NCI-H2227 (cell line): ENCODE measurements around the gene SERPINA5.
"Not testable (repeated sequence)": the region's sequence is repeated elsewhere in the genome, so short reads cannot be mapped to it uniquely, and the experiment has no call there.

Experiments used
- DNase-seq: peaks from one replicate; lab custom pipeline; 2025; ENCODE audit not compliant: unreplicated experiment; lab: John Stamatoyannopoulos, UW

SERPINA5 gene

GRCh38 chr14:94598816-94599655 is 17.8 kb downstream of the SERPINA5 start:
- no peak for DNase-seq

DNA sequence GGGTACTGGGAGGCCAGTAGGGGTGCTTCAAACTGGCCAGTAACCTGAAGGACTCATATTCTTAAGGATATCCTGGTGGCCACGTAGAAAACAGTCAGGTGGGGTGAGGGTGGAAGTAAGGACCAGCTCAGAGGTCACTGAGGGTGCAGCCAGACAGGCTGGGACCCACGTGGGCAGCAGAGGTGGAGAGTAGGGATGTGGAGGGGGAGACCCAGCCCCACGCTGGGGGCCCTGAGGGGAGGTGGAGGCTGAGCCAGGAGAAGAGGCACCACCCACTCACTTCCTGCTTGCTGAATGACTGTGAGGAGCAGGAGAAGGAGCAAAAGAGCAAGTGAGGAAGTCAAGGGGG is 18.4 kb downstream of the SERPINA5 start:
- no peak for DNase-seq

GRCh38 chr14:94600148-94600545 is 18.9 kb downstream of the SERPINA5 start:
- no peak for DNase-seq

DNA sequence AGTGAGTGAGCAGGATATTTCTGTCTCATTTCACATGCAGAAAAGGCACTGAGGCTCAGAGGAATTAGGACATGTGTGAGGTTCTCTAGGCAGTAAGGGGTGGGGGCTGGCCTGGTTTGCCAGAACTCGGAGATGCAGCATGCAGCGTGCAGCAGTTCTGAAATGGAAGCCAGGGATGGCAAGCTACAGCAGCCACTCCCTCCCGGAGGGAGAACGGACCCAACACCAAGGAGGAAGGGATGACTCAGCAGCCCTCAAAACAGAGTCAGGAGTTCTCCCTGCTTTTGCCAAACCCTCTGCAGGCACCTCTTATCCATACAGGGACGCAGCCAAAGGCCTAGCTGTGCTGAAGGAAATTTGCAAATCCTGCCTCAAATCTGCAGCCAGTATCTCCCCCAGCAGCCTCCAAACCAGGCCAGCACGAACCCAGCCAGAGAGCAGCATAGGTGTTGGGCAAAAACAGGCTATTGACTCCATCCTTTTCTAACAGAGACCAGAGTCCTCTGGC is 20.7 kb downstream of the SERPINA5 start:
- no peak for DNase-seq

- DNase-seq = no peak
Observed at GRCh38 chr14:94602722-94603121, 21.5 kb downstream of the SERPINA5 start.

DNA sequence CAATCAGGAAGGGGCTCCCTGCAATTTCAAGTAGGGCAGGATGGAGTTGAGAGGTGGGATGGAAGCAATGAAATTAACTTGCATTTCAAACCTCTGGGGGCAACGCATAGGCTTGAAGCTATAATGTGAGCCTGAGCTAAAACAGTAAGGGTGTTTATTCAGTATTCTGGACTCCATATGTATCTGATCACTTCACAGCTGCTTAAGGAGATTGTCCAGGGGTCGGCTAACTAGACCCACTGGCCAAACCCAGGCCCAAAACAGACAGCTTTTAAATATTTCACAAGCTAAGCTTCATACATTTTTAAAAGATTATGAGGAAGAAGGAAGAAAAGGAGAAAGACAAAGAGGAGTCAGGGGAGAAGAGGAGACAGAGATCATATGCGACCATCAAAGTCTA is 24.1 kb downstream of the SERPINA5 start:
- DNase-seq = no peak

- not testable (repeated sequence) for DNase-seq
Observed at GRCh38 chr14:94608966-94609365, 27.7 kb downstream of the SERPINA5 start.

DNA sequence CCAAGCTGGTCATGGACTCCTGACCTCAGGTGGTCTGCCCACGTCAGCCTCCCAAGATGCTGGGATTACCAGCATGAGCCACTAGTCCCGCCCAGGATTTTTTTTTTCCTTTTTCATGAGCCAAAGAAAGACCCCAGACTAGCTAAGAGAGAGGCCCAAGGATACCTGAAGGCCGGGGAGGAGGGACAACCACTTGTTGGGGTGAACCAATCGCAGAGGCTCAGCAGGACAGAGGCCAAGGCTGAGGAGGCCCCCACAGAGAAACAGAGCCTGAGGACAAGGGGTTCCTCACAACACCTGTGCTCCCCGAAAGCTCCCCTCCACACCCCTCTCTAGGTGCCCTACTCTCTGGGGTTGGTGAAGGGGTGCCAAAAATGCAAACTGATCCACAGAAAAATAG is 30.0 kb downstream of the SERPINA5 start:
- no peak for DNase-seq

DNA sequence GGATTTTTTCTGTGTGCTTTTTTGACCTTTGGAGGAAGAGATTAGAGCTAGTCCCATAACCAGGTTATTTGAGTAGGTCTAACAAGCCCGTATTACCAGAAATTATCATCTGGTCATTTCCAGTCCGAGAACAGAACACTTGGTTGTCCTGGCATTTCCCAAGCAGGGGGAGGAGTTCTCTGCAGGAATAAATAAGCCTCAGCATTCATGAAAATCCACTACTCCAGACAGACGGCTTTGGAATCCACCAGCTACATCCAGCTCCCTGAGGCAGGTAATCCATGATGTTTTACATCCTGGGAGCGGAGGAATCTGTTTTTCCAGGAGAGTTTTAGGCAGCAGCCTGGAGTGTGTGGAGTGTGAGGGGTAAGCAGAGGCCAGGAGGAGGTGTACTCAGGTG is 30.9 kb downstream of the SERPINA5 start, which contains the start of gene SERPINA3:
SERPINA3 (plus strand) TSS at position 218 of the 400 bp plus-strand sequence. CDS start 2,051 bp downstream, outside the sequence.
- no peak for DNase-seq

DNA sequence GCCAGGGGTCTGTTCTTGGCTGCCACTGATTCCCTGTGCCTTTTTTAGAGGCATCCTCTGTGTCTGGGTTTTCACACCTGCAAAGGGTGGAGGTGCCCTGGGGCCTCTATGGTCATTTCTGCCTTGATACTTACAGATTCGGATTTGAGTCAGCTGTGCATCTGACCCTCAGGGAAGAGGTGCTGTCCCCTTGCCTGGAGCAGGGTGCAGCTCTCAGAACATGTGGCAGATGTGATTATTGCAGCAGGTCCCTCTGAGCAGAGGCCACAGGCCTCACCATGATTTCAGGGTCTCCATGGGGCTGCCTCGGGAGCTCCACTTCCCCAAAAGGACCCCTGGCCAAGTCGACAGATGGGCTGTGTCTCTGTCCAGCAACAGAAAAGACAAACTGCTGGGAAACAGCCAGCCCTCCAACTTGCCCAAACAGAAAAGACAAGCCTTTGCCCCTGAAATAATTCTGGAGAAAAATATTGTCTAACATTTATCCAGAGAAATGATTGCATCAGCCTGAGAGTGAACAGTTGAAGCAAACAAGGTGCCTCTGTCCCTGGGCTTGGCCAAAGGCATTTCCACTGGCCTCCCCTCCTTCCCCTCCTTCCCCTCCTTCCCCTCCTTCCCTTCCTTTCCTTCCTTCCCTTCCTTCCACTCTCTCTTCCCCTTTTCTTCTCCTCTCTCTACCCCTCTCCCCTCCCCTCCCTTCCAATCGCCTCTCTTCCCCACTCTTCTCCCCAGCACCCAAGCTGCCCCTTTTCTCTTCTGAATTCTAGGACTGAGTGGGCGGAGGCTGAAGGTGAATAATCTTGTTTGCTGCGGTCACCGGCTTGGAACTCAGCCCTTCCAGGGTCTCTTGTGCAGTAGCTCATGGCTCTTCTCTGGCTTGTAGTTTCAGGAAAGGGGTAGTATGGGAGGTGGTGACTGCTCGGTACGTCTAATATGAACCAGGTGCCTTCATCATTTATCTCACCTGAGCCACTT is 31.6 kb downstream of the SERPINA5 start:
- DNase-seq = no peak

GRCh38 chr14:94613720-94614644 is 32.8 kb downstream of the SERPINA5 start:
- no peak for DNase-seq

- no peak for DNase-seq
Observed at GRCh38 chr14:94614802-94615201, 33.6 kb downstream of the SERPINA5 start.

GRCh38 chr14:94615254-94615653 is 34.0 kb downstream of the SERPINA5 start:
- DNase-seq = no peak

DNA sequence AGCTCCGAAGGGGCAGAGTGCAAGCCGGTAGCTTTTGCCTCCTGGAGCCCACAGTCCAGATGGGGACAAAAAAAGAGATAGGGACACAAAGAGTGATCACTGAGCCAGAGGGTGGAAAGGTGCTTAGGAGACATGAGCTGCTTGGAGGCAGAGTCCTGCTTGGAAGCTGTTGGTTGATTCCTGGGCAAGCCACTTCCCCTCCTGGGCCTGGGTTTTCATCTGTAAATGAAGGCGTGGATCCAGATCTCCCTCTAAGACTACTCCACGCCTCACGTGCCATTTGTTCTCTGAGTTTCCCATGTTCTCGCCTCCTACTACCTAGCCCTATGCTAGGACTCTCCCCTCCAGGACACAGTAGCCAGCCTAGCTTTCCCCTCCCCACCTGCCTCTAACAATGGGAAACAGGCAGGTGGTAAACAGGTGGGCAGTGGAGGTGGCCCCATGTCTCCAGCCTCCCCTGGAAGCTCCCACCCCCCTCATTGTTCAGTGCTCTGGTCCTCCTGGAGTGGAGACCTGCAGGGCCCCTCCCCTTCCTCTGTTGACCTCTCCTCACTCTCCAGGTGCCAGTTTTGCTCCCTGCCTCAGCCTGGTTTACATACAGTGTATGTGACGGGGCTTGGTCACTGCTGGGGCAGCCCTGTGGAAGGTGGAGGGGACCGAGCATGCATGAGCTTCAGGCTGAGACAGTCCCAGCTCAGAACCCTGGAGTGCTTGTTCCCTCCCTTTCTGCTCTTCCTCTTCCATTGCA is 34.8 kb downstream of the SERPINA5 start:
- no peak for DNase-seq

DNA sequence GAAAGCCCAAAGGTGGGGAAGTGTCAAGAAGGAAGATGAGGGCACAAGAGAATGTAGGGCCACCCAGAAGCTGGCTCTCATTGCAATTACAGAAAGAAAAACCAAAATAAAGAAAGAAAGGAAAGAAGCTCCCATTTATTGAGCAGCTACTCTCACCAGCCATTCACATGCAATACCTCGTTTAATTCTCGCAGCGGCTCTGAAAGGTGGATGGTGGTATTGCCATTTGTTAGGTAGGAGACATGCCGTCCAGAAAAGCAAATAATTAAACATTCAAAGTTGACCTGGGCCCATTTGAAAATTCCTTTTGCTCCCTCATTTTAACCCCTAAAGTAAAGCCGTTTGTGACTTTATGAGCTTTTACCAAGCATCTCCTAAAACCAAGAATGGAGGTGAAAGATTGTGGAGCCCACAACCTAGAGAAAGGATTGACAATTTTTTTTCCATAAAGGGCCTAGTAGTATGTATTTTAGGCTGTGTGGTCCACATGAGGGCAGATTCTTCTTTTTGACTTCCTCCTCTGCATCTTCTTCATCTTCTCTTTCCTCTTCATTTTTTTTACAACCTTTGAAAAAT is 36.2 kb downstream of the SERPINA5 start:
- DNase-seq = no peak

DNA sequence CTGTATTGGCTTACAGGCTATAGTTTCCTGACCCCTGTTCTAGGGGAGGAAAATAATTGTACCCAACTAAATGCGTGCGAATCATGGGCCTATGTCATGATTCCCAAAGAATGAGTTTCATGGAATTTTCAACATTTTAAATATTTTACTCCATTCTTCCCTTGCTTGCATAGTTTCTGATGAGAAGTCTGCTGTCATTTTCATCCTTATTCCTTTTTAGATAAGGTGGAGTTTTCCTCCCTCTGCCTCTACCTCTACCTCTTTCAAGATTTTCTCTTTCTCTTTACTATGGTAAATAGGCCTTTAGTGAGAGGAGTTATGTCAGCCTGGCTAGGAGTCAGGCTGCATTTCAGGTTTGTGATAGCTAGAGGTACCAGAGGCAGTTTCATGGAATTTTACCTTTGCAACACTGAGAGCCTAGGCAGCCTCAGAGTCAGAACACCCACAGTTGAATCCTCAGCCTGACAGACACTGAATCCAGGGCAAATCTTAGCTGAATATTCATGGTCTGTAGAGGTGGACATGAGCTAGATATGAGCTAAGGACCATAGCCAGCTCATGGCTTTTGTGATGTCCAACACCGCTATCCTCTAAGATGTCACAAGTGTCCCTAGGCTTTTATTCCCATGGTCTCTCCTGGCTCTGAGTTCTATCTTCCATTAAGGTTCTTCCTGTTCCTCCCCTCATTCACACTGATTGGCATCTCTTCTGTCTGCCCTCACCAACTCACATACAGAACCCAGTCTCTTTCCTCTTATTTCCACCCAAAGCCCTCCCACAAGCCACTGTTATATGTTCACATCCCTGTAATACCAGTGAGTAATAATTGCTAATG is 37.0 kb downstream of the SERPINA5 start:
- no peak for DNase-seq

DNA sequence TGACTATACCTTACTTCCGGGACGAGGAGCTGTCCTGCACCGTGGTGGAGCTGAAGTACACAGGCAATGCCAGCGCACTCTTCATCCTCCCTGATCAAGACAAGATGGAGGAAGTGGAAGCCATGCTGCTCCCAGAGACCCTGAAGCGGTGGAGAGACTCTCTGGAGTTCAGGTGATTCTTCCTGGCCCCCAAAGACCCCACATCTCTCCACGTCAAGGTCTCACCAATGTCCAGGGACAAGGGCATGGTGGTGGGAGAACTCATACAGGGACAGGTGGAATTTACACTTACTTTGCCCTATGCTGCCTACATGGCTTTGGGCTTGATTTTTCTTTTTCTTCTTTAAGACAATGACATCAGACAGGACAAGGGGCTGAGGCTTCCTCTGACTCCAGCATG is 38.1 kb downstream of the SERPINA5 start:
- DNase-seq = no peak

DNA sequence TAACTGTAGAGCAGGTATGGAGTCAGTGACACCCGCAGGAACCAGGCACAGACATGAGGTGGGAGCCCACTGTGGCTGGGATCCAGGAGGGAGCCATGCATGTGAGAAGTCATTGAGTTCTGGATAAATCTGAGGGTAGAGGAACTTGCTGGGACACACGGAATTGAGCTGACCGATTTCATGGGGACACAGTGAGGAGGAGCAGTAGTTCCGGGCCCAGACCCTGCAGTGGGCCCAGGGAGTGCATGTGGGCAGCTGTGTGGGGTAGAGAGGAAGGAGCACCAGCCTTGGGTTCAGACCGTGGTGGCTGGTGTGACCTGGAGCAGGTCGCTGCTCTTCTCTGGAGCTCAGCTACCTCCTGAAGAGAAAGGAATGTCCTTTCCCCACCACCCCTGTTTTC is 39.4 kb downstream of the SERPINA5 start:
- DNase-seq = no peak
